Nephron (organoid): Measurements from ENCODE around the gene OR6C76.

ENCODE experiments used
- H3K27ac Mint-ChIP-seq, 3 experiments: 2 replicates each; pipeline ENCODE4 v1.8.0; 2020; ENCODE audit warnings: mixed read lengths in 3 of 3, mild to moderate bottlenecking in 2 of 3, moderate library complexity in 1 of 3
- H3K27me3 Mint-ChIP-seq: 2 replicates; pipeline ENCODE4 v1.8.0; 2021; ENCODE audit warnings: low read depth, mild to moderate bottlenecking, moderate library complexity, mixed read lengths
- H3K36me3 Mint-ChIP-seq: 2 replicates; pipeline ENCODE4 v1.8.0; 2020; ENCODE audit warnings: low read depth, mixed read lengths
- H3K4me1 Mint-ChIP-seq: 2 replicates; pipeline ENCODE4 v1.8.0; 2020; ENCODE audit warnings: mixed read lengths
- H3K4me3 Mint-ChIP-seq, 3 experiments: 2 replicates each; pipeline ENCODE4 v1.8.0; 2020; ENCODE audit warnings: mild to moderate bottlenecking in 3 of 3, mixed read lengths in 3 of 3, moderate library complexity in 2 of 3
- H3K9me3 Mint-ChIP-seq: 2 replicates; pipeline ENCODE4 v1.8.0; 2020; ENCODE audit warnings: mixed read lengths
- CTCF ChIP-seq, 3 experiments: fragments of 200-600 bp; sonication (generic); IDR thresholded peaks; one replicate each; pipeline ENCODE4 v1.5.0; 2021; ENCODE audit warnings: antibody characterized with exemption in 3 of 3; ENCODE audit not compliant: unreplicated experiment in 3 of 3

The OR6C76 gene

DNA sequence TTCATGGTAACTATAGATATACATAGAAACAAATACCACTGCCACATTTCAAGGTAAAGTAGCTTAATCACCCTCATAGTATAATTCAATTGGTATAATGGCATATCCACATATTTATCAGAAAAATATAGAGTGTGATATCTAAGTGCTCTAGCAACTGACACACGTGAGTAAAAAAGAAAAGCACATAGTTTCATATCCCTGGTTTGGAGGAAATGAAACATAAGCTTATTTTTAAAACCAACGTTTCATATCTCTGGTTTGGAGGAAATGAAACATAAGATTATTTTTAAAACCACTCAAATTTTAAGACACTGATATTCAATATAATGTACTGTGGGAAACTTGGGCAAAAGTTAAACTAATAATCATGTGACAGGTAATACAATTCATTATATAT lies 41.8 kb downstream of the OR6C76 start:
- no peaks in the 10 kb centered on the region for H3K4me1 Mint-ChIP-seq

GRCh38 chr12:55469291-55469690 lies 43.2 kb downstream of the OR6C76 start:
- no peaks in the 10 kb centered on the region for H3K27me3 Mint-ChIP-seq
- no peak for TF ChIP-seq CTCF (IDR thresholded peaks at IDR 0.05; ENCODE audit: unreplicated experiment in 3 of 3)
- no peaks in the 10 kb centered on the region for H3K9me3 Mint-ChIP-seq
- no peaks in the 10 kb centered on the region for H3K36me3 Mint-ChIP-seq
- H3K27ac Mint-ChIP-seq, result no peak overlapping the region
- no peak overlapping the region for H3K4me3 Mint-ChIP-seq
- no peaks in the 10 kb centered on the region for H3K4me1 Mint-ChIP-seq

More for the DNA sequence above, 41.8 kb downstream of the OR6C76 start:
- no peak for TF ChIP-seq CTCF (IDR thresholded peaks at IDR 0.05; ENCODE audit: unreplicated experiment in 3 of 3)
- no peaks in the 10 kb centered on the region for H3K27me3 Mint-ChIP-seq
- H3K9me3 Mint-ChIP-seq, result no peaks in the 10 kb centered on the region
- H3K36me3 Mint-ChIP-seq, result no peaks in the 10 kb centered on the region
- no peak overlapping the region for H3K27ac Mint-ChIP-seq
- H3K4me3 Mint-ChIP-seq, result no peak overlapping the region

DNA sequence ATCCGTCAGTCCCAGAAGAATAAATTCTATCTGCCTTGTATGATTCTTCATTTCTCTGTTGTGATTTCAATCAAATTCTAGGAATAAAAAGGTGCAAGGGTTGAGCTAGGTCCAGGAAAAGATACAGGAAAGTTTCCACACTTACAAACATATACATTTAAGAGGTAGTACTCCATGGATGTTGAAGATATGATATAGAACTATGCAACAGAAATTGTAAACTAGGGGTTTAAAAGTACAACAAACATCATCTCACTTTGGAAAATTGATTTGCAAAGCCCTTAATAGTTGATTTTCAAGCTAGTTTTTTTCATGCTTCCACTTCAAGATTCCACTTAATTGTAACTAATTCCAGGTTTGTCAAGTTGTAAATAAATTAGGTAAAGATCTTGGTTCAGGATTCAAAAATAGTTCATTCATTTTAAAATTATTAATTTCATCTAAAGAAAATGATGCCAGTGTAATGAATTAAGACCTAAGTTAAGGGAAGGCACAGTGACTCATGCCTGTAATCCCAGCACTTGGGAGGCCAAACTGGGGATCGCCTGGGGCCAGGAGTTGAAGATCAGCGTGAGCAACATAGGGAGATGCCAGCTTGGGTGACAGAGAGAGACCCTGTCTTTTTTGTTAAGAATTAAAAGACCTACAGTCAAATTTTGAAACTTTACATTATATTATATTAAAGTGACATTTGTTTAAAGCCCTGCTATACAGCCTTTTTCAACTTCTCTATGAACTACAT lies 44.2 kb downstream of the OR6C76 start, which contains the start of gene OR6C70:
Gene OR6C70 (minus strand): TSS at position 51 of the 742 bp plus-strand sequence. CDS start 0 bp downstream, at position 51.
- no peaks in the 10 kb centered on the region for H3K27me3 Mint-ChIP-seq
- H3K27ac Mint-ChIP-seq, result no peak within 1 kb of the TSS
- H3K4me1 Mint-ChIP-seq, result no peaks in the 10 kb centered on the region

GRCh38 chr12:55472264-55472663 lies 46.2 kb downstream of the OR6C76 start:
- H3K4me3 Mint-ChIP-seq, result no peak overlapping the region
- TF ChIP-seq CTCF (IDR thresholded peaks at IDR 0.05; ENCODE audit: unreplicated experiment in 3 of 3), result no peak

More for the DNA sequence above, 44.2 kb downstream of the OR6C76 start, which contains the start of gene OR6C70:
- Mint-ChIP-seq H3K36me3 (no peaks in the 10 kb centered on the region), H3K9me3 (no peaks in the 10 kb centered on the region), H3K4me3 (no peak within 1 kb of the TSS)
- TF ChIP-seq CTCF (IDR thresholded peaks at IDR 0.05; ENCODE audit: unreplicated experiment in 3 of 3), result no peak

More at GRCh38 chr12:55472264-55472663, 46.2 kb downstream of the OR6C76 start:
- Mint-ChIP-seq H3K27me3 (no peaks in the 10 kb centered on the region), H3K36me3 (no peaks in the 10 kb centered on the region), H3K27ac (no peak overlapping the region), H3K4me1 (no peaks in the 10 kb centered on the region), H3K9me3 (no peaks in the 10 kb centered on the region)
